AG04450 (cell line): Measurements from ENCODE around the gene FARP1. TPM values are rescaled to one million over a fixed set of nuclear protein-coding genes. Genes with fewer than 3 reads are reported as not detected.

Source experiments
- CTCF ChIA-PET: fragments of 300-600, 350-600 bp; formaldehyde crosslinking; extraction: SDS; loops from one replicate; lab custom pipeline; 2022; ENCODE audit warnings: antibody characterized with exemption, inconsistent platforms; lab: Charles Lee
- POLR2A ChIA-PET: fragments of 350-600 bp; formaldehyde crosslinking; extraction: SDS; loops from one replicate; lab custom pipeline; 2021; ENCODE audit warnings: antibody characterized with exemption, inconsistent platforms; lab: Yijun Ruan, JAX
- DNase-seq: peaks from one replicate; pipeline ENCODE4 v3.0.0-alpha.2; 2011; ENCODE audit warnings: low read depth, low spot score
- H3K27ac ChIP-seq: one replicate; pipeline ENCODE4 v1.5.1; 2012; ENCODE audit warnings: low read depth, low read length, control low read depth
- H3K27me3 ChIP-seq: one replicate; pipeline ENCODE4 v1.6.0; 2012; ENCODE audit warnings: low read length; ENCODE audit not compliant: control insufficient read depth, insufficient read depth
- H3K4me3 ChIP-seq: 2 replicates; pipeline ENCODE4 v1.5.1; 2011; ENCODE audit warnings: mild to moderate bottlenecking, low read depth, low read length, control low read depth
- H3K9me3 ChIP-seq: 2 replicates; pipeline ENCODE4 v1.5.1; 2012; ENCODE audit warnings: low read length; ENCODE audit not compliant: control insufficient read depth, insufficient read depth
- polyA plus RNA-seq: library from polyadenylated mRNA; depleted of rRNA; stranded (reverse); fragments of >200 nt; gene quantifications from 2 replicates; pipeline ENCODE4 v1.2.3, GENCODE V29; 2011
- TF ChIP-seq, protein P1 (sequence below): IDR thresholded peaks from 2 replicates; pipeline ENCODE4 v1.5.1; 2011; ENCODE audit warnings: low read depth, low read length, control low read depth, inconsistent platforms

Gene FARP1
- polyA plus RNA-seq, 1 experiment, result 76.4 TPM

- no peaks in the 10 kb centered on the region for H3K27me3 ChIP-seq
- no peak overlapping the region for H3K4me3 ChIP-seq
- ChIA-PET POLR2A (no interaction called here), CTCF (no interaction called here)
- H3K27ac ChIP-seq, result no peak overlapping the region
- peaks cover 7% of the 10 kb centered on the region for H3K9me3 ChIP-seq
- TF ChIP-seq, protein P1, sequence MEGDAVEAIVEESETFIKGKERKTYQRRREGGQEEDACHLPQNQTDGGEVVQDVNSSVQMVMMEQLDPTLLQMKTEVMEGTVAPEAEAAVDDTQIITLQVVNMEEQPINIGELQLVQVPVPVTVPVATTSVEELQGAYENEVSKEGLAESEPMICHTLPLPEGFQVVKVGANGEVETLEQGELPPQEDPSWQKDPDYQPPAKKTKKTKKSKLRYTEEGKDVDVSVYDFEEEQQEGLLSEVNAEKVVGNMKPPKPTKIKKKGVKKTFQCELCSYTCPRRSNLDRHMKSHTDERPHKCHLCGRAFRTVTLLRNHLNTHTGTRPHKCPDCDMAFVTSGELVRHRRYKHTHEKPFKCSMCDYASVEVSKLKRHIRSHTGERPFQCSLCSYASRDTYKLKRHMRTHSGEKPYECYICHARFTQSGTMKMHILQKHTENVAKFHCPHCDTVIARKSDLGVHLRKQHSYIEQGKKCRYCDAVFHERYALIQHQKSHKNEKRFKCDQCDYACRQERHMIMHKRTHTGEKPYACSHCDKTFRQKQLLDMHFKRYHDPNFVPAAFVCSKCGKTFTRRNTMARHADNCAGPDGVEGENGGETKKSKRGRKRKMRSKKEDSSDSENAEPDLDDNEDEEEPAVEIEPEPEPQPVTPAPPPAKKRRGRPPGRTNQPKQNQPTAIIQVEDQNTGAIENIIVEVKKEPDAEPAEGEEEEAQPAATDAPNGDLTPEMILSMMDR, result no peak
- no peak for DNase-seq
These were observed 56.6 kb downstream of the FARP1 start for GRCh38 chr13:98199480-98199879.

DNA sequence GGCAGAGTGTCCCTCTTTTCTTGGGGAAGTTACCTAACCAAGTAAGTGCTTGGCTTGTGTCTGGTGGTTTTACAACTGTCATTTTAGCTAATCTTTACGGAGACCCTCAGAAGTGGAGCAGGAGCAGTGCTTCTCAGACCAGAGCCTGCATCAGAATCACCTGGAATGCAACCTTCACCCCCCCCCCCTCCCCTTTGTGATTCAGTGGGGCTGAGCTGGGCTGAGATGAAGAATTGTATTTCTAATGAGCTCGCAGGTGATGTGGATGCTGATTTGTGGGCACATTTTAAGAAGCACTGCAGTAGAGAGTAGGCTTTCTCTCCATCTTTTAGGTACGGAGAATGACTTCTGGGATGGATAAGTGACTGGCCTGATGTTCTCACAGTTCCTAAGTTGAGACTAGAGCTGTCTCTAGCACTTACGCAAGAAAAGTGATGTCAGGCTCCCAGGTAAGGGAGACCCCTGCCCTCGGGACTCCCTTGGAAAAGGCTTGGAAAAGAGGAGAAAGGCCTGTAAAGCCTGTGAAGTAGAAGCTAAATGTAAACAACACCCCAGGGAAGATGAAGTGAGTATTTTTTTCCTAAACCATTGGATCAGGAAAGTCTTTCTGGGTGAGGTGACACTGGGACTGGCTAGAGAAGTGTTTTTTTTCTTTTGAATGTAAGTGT, 57.5 kb downstream of the FARP1 start:
- TF ChIP-seq, protein P1, result no peak
- peaks cover 13% of the 10 kb centered on the region for H3K9me3 ChIP-seq
- H3K27me3 ChIP-seq, result no peaks in the 10 kb centered on the region
- no peak overlapping the region for H3K4me3 ChIP-seq
- POLR2A ChIA-PET, result interaction anchor here (0.6 kb wide), 2 partner anchors 13 to 161 kb away, joined by 5 read pairs; no protein-coding TSS in a partner anchor
- H3K27ac ChIP-seq, result no peak overlapping the region
- no peak for DNase-seq
- CTCF ChIA-PET, result interaction anchor here (0.6 to 1.3 kb wide), 3 partner anchors 11 to 344 kb away, joined by 3 to 6 read pairs (median 3); no protein-coding TSS in a partner anchor

DNA sequence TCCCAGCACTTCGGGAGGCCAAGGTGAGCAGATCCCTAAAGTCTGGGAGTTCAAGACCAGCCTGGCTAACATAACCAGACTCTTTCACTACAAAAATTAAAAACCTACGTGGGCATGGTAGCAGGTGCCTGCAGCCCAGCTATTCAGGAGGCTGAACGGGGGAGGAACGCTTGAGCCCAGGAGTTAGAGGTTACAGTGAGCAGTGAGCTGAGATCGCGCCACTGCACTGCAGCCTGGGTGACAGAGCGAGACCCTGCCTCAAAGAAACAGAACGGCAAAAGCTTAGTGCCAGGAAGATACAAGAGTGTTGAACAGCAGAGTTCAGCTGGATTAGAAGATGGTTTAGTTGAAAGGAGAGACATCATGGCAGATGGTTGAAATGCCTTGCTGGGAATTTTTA, 58.3 kb downstream of the FARP1 start:
- POLR2A ChIA-PET, result no interaction called here
- TF ChIP-seq, protein P1, result no peak
- peaks cover 15% of the 10 kb centered on the region for H3K9me3 ChIP-seq
- H3K27me3 ChIP-seq, result no peaks in the 10 kb centered on the region
- H3K27ac ChIP-seq, result no peak overlapping the region
- DNase-seq, result no peak
- CTCF ChIA-PET, result interaction anchor here (0.7 to 1.3 kb wide), 2 partner anchors 12 to 105 kb away, joined by 3 read pairs; no protein-coding TSS in a partner anchor
- no peak overlapping the region for H3K4me3 ChIP-seq

DNA sequence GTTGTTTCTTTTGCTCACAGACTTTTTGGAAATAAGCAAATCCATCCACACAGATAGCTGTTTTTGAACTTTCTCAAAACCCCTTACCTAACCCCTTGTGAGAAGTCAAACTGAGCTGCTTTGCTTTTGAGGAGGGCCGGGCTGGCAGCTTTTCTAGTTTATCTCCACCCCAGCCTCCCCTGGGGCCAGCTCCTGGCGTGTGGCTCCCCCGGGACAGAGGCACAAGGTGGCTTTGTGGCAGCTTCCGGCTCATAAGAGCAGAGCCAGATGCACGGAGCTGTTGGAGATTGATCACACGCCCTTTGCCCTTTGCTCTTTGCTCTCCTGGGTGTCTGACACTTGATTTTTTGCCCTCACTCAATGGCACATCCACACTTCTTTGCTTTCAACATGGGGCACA, 59.1 kb downstream of the FARP1 start:
- DNase-seq, result no peak
- ChIA-PET POLR2A (no interaction called here), CTCF (no interaction called here)
- TF ChIP-seq, protein P1, result no peak
- no peak overlapping the region for H3K27ac ChIP-seq
- H3K4me3 ChIP-seq, result no peak overlapping the region
- H3K27me3 ChIP-seq, result no peaks in the 10 kb centered on the region
- peaks cover 15% of the 10 kb centered on the region for H3K9me3 ChIP-seq

DNA sequence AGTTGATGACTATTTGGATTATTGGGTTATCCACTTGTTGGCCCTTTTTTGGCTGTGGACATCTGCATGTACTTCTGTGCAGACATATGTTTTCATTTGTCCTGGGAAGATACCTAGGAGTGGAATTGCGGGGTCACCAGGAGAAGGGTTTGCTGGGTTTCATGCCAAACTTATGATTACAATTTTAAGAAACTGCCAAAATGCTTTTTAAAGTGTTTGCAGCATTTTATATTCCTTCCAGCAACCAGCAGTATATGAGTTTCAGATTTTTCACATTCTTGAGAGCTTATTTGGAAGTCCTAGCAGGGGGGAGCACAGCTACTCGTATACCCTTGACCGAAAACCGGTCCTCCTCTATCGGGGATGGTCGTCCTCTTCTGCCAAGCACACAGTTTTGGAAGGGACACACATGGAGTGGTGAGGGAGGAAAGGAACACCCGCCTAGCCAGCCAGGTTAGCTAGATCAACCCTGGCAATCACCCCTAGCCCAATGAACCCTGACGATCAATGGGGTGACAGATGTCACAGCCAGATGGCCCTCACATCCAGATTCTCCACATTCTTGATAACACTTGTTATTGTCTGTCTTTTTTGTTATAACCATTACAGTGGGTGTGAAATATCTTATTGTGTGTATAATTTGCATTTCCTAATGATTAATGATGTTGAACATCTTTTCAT, 60.9 kb downstream of the FARP1 start:
- ChIA-PET CTCF (no interaction called here), POLR2A (interaction anchor here (0.7 kb wide), 1 partner anchor 94 kb away, joined by 3 read pairs; no protein-coding TSS in a partner anchor)
- TF ChIP-seq, protein P1, result no peak
- no peaks in the 10 kb centered on the region for H3K27me3 ChIP-seq
- H3K4me3 ChIP-seq, result no peak overlapping the region
- no peak overlapping the region for H3K27ac ChIP-seq
- H3K9me3 ChIP-seq, result peaks cover 15% of the 10 kb centered on the region
- no peak for DNase-seq
